Spleen (tissue), 7 donors: ENCODE measurements around the gene DES.

Experiments used
- POLR2A ChIP-seq, 3 donors: fragments of 450-650 bp; IDR thresholded peaks; one replicate each; pipeline ENCODE4 v1.5.1; 2017; ENCODE audit warnings: antibody characterized with exemption in 3 of 3, mild to moderate bottlenecking in 1 of 3
- TF ChIP-seq, protein P1 (sequence below), 11 experiments: fragments of 200-600 bp in 7 of 11; fragments of 450-650 bp in 4 of 11; sonication (generic) in 4 of 11; IDR thresholded peaks in 8 of 11; conservative IDR thresholded peaks in 3 of 11; 1 replicate in 7 of 11; 2 replicates in 4 of 11; pipeline versions ENCODE4 v1.4.0 to v1.8.0; 2016 to 2021; ENCODE audit warnings: antibody characterized with exemption in 11 of 11, inconsistent platforms in 4 of 11, mild to moderate bottlenecking in 1 of 11
- donor health status: DM: no; HTN: no; CAD: no; lungs with moderate emphysema.
- donor health status: DM: no; HTN: no; CAD: no.
- donor health status: DM: no; HTN: no; CAD: no.

DNA sequence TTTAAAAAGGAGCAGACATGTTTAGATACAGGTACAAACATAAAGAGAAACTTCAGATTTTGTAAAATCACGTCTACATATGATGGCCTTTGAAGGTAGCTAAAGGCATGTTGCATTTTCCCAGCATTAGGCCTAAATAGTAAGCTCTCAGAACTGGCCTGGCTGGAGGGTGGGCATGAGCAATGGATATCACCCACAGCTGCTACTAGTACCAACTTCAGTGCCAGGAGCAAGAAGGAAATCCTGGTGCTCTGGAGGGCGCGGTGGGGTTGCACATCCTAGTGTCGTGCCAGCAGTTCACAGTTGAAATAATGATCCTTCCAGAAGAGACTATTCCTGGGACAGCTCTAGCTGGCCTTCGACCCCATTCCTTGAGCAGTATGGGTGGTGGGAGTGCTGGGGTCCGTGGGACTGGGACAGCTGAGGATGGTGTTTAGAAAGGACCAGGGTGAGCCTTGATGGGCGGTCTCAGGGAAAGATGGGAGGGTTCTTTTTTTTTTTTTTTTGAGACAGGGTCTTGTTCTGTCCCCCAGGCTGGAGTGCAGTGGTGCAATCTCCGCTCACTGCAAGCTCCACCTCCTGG lies 4.9 kb downstream of the DES start:
- TF ChIP-seq POLR2A (IDR thresholded peaks at IDR 0.05), result no peak
- TF ChIP-seq, protein P1, sequence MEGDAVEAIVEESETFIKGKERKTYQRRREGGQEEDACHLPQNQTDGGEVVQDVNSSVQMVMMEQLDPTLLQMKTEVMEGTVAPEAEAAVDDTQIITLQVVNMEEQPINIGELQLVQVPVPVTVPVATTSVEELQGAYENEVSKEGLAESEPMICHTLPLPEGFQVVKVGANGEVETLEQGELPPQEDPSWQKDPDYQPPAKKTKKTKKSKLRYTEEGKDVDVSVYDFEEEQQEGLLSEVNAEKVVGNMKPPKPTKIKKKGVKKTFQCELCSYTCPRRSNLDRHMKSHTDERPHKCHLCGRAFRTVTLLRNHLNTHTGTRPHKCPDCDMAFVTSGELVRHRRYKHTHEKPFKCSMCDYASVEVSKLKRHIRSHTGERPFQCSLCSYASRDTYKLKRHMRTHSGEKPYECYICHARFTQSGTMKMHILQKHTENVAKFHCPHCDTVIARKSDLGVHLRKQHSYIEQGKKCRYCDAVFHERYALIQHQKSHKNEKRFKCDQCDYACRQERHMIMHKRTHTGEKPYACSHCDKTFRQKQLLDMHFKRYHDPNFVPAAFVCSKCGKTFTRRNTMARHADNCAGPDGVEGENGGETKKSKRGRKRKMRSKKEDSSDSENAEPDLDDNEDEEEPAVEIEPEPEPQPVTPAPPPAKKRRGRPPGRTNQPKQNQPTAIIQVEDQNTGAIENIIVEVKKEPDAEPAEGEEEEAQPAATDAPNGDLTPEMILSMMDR (IDR thresholded peaks at IDR 0.05 in 8 of 11, conservative IDR thresholded peaks at IDR 0.05 in 3 of 11), result no peak
